ENCODE data around the gene FARS2.
A peak's percentile ranks its signal among the peaks of the same experiment; 100 is the strongest.

FARS2 gene

DNA sequence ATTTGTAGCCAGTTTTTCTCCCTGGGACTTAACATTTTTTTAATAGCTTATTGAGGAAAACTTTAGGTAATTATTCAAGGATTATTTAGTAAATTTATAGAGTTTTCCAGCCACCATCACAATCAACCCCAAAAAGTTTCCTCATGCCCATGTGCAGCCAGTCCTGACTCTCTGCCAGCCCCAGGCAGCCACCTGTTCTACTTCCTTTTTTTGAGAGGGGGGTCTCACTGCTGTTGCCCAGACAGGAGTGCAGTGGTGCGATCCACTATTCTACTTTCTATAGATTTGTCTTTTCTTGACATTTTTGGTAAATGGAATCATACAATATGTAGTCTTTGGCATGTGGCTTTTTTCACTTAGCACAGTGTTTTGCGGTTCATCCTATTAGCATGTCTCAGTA, 200.1 kb downstream of the FARS2 start:
- no peak for DNase-seq (ENCODE audit: low read depth in 1 of 2, low spot score in 1 of 2)

DNA sequence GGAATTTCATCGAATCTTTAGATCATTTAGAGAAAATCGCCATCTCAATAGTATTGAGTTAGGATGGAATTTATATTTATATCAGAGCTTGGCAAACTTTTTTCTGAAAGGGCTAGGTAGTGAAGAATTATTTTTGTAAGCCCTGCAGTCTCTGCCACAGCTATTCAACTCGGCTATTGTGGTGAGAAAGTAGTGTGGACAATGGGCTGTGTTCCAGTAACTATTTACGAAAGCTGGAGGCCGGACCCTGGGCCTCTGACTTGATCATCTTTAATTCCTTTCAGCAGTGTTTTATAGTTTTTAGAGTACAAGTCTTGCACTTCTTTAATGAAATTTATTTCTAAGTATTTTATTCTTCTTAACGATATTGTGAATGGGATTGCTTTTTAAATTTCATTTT, 201.5 kb downstream of the FARS2 start:
- no peak for DNase-seq (ENCODE audit: low read depth in 1 of 2, low spot score in 1 of 2)

DNA sequence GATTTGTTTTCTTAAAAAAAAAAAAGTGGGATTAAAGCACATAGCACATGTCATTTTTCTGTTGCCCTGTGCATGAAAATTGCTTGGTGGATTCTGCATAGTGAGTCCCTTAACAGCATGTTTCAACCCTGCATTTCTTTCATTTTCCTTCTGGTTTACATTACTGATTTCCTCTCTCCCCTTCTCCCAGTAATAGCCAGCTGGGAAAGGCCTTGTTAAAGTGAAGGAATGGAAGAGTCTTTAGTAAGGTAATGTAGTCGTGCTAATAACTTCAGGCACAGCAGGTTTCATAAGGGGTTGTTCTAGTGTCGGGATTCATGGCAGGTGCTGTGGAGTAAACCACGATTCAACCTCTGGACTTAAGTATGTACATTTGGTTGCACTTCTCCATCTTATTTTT, 202.4 kb downstream of the FARS2 start:
- DNase-seq (ENCODE audit: low read depth in 1 of 2, low spot score in 1 of 2), result no peak

- DNase-seq (ENCODE audit: low read depth in 1 of 2, low spot score in 1 of 2), result no peak
Measured at GRCh38 chr6:5464099-5464885, 203.0 kb downstream of the FARS2 start.

GRCh38 chr6:5466281-5467136, 205.2 kb downstream of the FARS2 start:
- no peak for DNase-seq (ENCODE audit: low read depth in 1 of 2, low spot score in 1 of 2)

GRCh38 chr6:5468586-5468985, 207.3 kb downstream of the FARS2 start:
- no peak for DNase-seq (ENCODE audit: low read depth in 1 of 2, low spot score in 1 of 2)

- DNase-seq (ENCODE audit: low read depth in 1 of 2, low spot score in 1 of 2), result no peak
Measured at GRCh38 chr6:5469101-5469846, 208.0 kb downstream of the FARS2 start.

- peak; percentile 11 to 43 for DNase-seq (ENCODE audit: low read depth in 1 of 2, low spot score in 1 of 2)
Measured at GRCh38 chr6:5471044-5471443, 209.7 kb downstream of the FARS2 start.

- DNase-seq (ENCODE audit: low read depth in 1 of 2, low spot score in 1 of 2), result no peak
Measured at GRCh38 chr6:5471637-5472398, 210.5 kb downstream of the FARS2 start.

DNA sequence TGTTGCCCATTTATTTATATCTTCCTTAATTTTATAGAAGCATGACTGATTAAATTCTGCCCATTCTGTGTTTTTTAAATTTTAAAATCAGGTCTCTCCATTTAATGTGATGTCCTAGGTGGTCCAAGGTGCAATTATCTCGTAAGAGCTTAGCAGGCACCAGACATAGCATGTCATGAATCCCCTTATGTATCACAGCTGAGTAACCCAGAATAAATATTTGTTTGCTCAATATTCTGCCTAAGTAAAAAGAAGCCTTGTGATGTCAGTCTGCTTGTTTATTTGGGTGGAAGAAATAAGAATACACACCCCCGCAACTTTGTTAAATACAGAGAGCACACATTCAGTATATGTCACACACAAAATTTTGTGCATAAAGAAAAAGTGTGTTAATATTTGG, 211.3 kb downstream of the FARS2 start:
- DNase-seq (ENCODE audit: low read depth in 1 of 2, low spot score in 1 of 2), result no peak

DNA sequence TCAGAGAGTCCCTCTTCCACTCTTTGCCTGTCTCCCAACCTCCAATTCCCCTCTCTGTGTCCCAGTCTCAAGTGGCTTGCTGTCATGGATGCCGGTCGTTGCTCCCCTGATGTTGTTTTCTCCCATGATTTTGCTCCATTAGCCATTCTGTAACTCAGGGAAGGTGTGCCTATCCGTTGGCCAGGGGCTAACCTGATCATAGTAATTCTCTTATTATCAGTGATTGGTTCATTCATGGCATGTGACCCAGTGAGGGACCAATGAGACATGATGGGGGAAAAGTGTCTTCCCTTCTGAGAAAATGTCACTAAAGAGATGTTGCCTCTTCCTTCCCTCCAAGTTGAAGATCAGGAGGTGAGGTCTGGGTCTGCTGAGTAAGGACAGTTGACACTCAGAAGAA, 214.5 kb downstream of the FARS2 start:
- no peak for DNase-seq (ENCODE audit: low read depth in 1 of 2, low spot score in 1 of 2)

DNA sequence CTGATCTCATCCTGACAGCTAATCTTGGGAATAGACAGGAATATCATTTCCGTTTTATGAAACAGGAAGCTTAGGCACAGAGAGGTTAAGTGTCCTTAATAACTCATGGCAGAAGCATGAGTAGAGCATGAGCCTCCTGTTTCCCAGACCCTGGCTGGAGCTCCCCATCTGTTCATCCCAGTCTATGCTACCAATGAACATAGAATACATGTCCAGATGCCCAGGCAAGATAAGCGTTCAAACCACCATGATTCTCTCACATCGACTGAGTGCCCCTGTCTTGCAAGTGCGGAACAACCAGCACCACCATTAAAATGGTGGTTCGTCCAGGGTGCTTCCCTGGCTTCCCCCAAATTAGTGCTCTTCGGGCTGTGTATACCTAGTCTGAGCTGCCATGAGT, 217.1 kb downstream of the FARS2 start:
- DNase-seq (ENCODE audit: low read depth in 1 of 2, low spot score in 1 of 2), result no peak

DNA sequence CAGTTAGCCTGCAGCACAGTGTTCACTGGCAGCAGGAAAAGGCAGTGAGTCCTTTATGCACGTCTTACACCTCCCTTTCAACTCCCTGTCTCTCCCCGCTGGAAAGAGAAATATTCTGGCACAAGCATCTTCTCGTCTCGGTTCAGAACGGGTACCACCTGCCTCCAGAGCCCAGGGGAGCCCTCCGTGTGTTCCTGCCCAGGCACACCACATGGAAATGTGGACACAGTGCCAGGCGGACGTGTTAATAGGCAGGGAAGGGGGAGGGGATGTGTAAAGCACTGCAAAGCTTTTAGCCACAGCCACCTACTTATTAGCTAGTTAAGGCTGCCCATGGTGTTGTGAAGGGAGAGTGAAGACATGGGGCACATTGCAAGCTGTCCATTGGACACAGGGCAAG, 219.7 kb downstream of the FARS2 start:
- DNase-seq (ENCODE audit: low read depth in 1 of 2, low spot score in 1 of 2), result no peak

DNA sequence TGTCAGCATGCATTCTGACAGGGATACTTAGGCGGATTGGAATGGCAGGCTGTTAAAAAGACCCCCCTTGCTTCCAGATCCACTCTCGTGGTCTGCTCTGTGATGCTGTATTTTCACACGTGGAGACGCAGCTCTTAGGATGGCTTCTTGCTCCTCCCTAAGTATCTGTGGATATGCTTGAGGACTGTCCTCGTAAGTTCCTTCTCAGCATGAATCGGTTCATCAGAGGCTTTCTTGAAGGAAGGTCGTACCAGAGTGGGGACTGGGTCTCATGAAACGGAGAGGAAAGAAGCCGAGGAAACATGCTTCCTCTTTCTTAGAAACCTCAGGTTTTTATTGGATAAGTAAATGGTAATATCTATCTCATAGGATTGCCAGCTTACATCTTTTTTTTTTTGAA, 220.4 kb downstream of the FARS2 start:
- DNase-seq (ENCODE audit: low read depth in 1 of 2, low spot score in 1 of 2), result no peak

GRCh38 chr6:5482619-5483018, 221.3 kb downstream of the FARS2 start:
- DNase-seq (ENCODE audit: low read depth in 1 of 2, low spot score in 1 of 2), result no peak

DNA sequence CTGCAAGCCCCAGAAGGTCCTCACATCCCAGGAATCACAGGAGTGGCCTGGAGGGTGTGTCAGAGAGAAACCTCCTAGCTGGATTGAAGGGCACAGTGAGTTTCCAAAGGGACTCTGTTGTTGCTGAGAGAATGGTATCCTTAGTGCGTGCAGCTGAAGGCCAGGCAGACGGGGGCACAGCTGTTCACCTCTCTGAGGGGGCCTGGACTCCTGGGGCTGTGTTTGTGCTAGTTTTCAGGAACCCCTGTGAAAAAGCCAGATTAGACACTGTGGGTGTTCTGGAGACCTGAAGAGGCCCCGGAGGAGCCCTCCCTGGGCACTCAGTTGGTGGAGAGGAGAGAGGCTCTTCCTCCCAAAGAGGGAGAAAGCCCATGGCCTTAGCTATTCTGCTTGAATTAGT, 223.4 kb downstream of the FARS2 start:
- DNase-seq (ENCODE audit: low read depth in 1 of 2, low spot score in 1 of 2), result no peak

- DNase-seq (ENCODE audit: low read depth in 1 of 2, low spot score in 1 of 2), result no peak
Measured at GRCh38 chr6:5486214-5486613, 224.9 kb downstream of the FARS2 start.

- DNase-seq (ENCODE audit: low read depth in 1 of 2, low spot score in 1 of 2), result no peak
Measured at GRCh38 chr6:5490501-5491069, 229.3 kb downstream of the FARS2 start.

DNA sequence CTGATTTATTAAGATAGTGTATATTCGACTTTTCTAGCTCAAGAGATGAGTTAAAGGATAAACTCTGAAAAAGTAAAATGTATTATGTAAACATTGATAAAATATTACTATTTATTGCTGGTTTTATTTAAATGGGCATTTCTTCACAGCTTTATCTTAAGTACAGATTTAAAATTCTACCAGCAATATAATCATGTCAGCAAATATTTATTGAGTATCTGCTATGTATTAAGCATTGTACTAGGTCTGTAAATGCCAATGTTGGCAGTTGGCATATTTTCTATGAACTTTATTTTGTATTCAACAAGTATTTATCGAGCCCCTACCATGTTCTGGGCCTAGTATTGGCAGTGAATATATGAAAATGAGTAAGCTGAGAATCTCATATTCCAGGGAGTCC, 231.0 kb downstream of the FARS2 start:
- DNase-seq (ENCODE audit: low read depth in 1 of 2, low spot score in 1 of 2), result no peak

- DNase-seq (ENCODE audit: low read depth in 1 of 2, low spot score in 1 of 2), result no peak
Measured at GRCh38 chr6:5493806-5494205, 232.5 kb downstream of the FARS2 start.
